ENCODE results near the gene WIZ.
"Not testable (repeated sequence)": the region's sequence is repeated elsewhere in the genome, so short reads cannot be mapped to it uniquely, and the experiment has no call there.

WIZ gene

GRCh38 chr19:15400521-15401396, 49.0 kb downstream of the WIZ start:
- no peak for DNase-seq

DNA sequence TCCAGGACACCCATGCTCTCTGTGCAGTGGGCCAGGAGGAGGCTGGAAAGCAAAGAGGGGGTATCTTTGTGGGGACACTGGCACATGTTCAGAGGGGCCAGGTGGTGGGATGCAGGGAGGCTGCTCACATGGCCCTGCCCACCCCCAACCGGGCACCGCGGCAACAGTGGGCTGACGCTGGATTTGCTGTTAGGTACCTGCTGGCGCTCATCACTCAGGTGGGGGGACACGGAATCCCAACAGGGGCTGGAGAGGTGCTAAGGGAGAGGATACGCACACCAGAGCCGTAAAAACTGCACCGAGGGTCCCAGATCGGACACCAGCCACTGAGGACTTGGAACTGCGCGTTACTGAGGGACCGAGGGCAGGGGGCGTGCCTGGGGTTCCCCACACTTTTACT, 50.1 kb downstream of the WIZ start:
- DNase-seq: no peak

DNA sequence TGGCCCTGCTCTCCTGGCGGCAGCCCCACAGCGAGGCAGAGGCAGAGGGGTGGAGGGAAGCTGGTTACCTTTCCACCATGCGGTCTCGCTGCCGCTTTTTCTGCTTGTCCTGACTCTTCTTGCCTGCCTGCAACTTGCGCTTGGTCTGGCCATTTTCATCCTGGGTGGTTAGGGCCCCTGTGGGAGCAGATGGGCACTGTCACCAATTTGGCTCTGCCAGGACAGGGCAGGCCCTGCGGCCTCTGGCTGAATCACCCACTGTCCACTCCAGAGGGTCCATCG, 50.6 kb downstream of the WIZ start:
- no peak for DNase-seq

- no peak for DNase-seq
Observed at GRCh38 chr19:15398501-15399233, 51.1 kb downstream of the WIZ start.

DNA sequence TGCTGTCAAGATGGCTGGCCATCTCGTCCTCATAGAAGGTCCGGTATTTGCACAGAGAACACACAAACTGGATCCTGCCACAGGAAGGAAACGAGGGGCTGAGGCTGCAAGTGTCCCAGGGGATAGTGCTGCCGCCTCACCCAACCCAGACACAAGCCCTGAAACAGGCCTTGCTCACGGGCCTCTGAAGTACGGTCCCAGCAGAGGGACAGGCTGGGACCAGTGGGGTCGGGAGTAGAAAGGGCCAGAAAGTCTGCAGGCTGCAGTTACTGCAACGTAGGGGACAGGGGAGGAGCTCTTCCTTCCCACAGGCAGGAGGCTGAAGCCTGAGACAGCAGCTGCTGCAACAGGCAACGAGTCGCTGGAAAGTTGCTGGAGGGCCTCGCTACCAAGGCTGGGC, 52.0 kb downstream of the WIZ start:
- DNase-seq: no peak

DNA sequence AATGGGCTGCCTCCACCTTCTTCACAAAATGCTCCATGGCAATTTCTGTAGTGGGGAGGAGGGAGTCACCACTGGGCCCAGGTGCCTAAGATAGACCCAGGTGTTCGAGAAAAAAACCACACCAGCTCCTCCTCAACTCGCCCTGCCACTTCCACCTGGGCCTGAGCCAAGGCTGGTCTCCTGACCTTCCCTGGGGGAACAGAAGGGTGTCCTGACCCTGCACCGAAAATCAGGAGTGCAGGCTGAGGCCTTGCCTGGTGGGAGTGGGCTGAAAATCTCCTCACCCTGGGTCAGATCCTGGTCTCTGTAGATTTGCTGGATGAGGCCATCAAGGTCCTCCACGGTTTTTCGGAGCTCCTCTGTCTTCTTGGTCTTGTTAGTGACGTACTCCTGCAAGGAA, 52.5 kb downstream of the WIZ start:
- DNase-seq: no peak

GRCh38 chr19:15396436-15396835, 53.3 kb downstream of the WIZ start:
- DNase-seq: no peak

DNA sequence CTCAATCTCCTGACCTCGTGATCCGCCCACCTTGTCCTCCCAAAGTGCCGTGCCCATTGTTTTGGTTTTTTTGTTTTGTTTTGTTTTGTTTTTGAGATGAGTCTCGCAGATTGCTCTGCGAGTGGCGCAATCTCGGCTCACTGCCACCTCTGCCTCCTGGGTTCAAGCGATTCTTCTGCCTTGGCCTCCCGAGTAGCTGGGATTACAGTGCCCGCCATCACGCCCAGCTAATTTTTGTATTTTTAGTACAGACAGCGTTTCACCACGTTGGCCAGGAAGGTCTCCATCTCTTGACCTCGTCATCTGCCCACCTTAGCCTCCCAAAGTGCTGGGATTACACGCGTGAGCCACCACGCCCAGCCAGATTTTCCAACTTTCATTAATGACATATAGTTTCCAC, 54.5 kb downstream of the WIZ start:
- DNase-seq: not testable (repeated sequence)

DNA sequence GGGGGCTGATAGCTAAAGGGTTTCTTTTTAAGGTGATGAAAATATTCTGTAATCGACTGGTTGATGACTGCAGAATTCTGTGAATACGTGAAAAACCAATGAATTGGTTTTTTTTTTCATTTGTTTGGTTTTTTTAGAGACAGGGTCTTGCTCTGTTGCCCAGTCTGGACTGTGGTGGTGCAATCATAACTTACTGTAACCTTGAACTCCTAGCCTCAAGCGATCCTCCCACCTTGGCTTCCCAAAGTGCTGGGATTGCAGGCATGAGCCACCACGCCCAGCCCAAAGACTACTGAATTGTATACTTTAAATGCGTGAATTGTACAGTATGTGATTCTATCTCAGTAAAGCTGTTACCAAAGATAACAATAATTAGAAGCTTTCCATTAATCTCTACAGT, 55.3 kb downstream of the WIZ start:
- no peak for DNase-seq

- no peak for DNase-seq
Observed at GRCh38 chr19:15393963-15394362, 55.8 kb downstream of the WIZ start.

DNA sequence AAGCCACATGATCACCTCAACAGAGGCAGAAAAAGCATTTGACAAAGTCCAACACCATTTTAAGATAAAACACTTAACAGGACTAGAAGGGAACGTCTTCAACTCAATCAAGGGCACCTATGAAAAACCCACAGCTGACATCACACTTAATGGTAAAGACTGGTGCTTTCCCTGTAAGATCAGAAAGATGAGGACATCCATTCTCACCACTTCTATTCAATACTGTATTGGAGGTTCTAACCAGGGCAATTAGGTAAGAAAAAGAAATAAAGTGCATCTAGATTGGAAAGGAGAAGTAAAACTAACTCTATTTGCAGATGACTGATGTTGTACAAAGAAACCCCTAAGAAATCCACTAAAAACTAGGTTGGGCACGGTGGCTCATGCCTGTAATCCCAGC, 58.9 kb downstream of the WIZ start:
- no peak for DNase-seq

- DNase-seq: no peak
Observed at GRCh38 chr19:15381864-15382263, 67.9 kb downstream of the WIZ start.

- no peak for DNase-seq
Observed at GRCh38 chr19:15381429-15381828, 68.3 kb downstream of the WIZ start.

- DNase-seq: no peak
Observed at GRCh38 chr19:15379999-15380647, 69.6 kb downstream of the WIZ start.

DNA sequence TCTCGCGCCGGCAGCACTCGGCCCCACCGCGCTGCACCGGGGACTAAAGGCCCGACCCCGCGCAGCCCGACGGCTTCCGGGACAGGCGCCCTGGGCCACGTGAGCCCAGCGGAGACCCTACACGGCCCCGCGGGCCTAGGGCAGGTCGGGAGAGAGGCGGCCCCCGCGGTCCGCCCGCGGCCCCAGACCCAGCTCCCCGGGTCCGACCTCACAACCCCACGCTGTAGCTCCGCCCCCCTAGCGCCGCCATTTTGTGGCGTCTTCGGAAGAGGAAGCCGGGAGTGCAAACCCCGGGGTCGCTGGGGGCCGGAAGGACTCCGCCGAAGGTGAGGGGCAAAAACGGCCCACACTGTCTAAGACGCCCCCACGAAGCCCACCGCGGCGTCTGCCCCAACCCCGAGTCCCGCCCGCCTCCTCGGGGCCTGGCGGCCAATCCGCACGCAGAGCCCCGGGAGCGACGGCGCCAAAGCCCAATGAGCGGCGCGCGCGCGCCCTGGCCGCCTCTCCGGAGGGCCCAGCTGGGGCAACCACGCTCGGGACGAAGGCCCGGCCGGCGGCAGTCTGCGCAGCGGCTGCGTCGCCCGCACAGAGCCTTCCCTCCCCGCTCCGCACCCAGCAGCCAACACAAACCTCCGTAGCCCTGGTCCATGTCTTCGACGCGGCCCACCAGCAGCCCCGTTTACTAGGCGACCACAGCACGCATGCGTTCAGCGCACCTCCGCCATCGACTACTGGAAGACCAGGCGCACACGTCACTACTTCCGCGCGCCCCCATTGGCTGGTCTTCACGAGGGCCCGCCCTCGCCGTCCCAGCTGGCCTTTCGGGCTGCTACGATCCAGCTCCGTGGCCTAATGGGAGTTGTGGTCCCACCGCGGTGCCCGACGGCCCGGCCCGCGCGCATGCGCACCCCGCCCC, 70.4 kb downstream of the WIZ start, which contains the start of gene AKAP8:
TSS of gene AKAP8 (minus strand) at position 705 of the 916 bp plus-strand sequence. CDS start at position 649, 56 bp downstream.
- peak; percentile 94 for DNase-seq

- DNase-seq: peak; percentile 27
Observed at GRCh38 chr19:15378534-15379082, 71.1 kb downstream of the WIZ start.

- no peak for DNase-seq
Observed at GRCh38 chr19:15374796-15375440, 74.8 kb downstream of the WIZ start.

DNA sequence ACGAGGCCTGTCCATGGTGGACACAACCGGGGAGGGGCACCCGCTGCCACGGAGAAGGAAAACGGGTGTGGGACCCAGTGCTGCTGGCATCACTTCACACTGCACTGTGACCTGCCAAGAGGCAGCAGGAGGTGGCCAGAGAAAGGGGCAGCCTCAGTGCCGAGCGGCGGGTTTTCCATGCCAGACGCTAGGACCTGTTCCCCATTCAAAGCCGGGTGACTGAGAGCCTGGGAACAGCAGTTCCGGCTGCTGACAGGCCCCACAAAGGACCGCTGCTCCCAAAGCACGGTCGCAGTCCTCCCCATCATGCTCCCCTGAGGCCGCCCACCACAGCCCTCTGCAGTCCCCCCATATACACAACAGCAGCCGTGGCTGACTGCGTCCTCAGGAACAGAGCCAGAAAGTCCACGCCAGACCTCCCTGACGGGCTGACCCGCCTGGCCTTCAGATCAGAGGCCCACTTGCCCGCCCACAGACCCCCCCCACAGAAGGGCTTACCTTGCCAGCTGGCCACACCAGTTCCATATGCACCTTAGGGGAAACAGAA, 75.6 kb downstream of the WIZ start:
- DNase-seq: no peak

GRCh38 chr19:15373644-15374043, 76.1 kb downstream of the WIZ start:
- DNase-seq: no peak

- no peak for DNase-seq
Observed at GRCh38 chr19:15372891-15373301, 76.9 kb downstream of the WIZ start.

GRCh38 chr19:15372470-15372869, 77.3 kb downstream of the WIZ start:
- DNase-seq: no peak
